GM08714 (cell line): Measurements from ENCODE around the gene SLC17A6.

Source experiments
- H3K4me3 ChIP-seq: fragments of 200-500 bp; sonication (Bioruptor generic); 2 replicates; pipeline ENCODE4 v1.5.1; 2014; ENCODE audit warnings: mild to moderate bottlenecking, low read length, inconsistent platforms
- ZNF274 ChIP-seq: IDR thresholded peaks from 2 replicates; pipeline ENCODE4 v1.6.1; 2012; ENCODE audit warnings: mild to moderate bottlenecking, low read depth, low read length

SLC17A6 gene

GRCh38 chr11:22426915-22427314, 88.7 kb downstream of the SLC17A6 start:
- TF ChIP-seq ZNF274 = no peak

More at GRCh38 chr11:22426915-22427314, 88.7 kb downstream of the SLC17A6 start:
- H3K4me3 ChIP-seq = no peak overlapping the region
